GM19238 (cell line): ENCODE results near the gene CD55.

ENCODE experiments used
- DNase-seq: peaks from one replicate; pipeline ENCODE4 v3.0.0; 2011; ENCODE audit warnings: low spot score; ENCODE audit not compliant: insufficient read length

Gene CD55

GRCh38 chr1:207328004-207328403 is 6.5 kb downstream of the CD55 start:
- no peak for DNase-seq

GRCh38 chr1:207328908-207329440 is 7.5 kb downstream of the CD55 start:
- no peak for DNase-seq

GRCh38 chr1:207329469-207329868 is 8.0 kb downstream of the CD55 start:
- no peak for DNase-seq

- DNase-seq: no peak
Measured at GRCh38 chr1:207330011-207330710, 8.7 kb downstream of the CD55 start.

- no peak for DNase-seq
Measured at GRCh38 chr1:207331354-207332313, 10.2 kb downstream of the CD55 start.

- no peak for DNase-seq
Measured at GRCh38 chr1:207333009-207333600, 11.6 kb downstream of the CD55 start.

- no peak for DNase-seq
Measured at GRCh38 chr1:207333620-207334019, 12.1 kb downstream of the CD55 start.

GRCh38 chr1:207334337-207334736 is 12.9 kb downstream of the CD55 start:
- no peak for DNase-seq

GRCh38 chr1:207335138-207335537 is 13.7 kb downstream of the CD55 start:
- DNase-seq: no peak

GRCh38 chr1:207335695-207336363 is 14.4 kb downstream of the CD55 start:
- no peak for DNase-seq

GRCh38 chr1:207336559-207337467 is 15.3 kb downstream of the CD55 start:
- DNase-seq: no peak

- DNase-seq: no peak
Measured at GRCh38 chr1:207342332-207342731, 20.9 kb downstream of the CD55 start.

GRCh38 chr1:207343675-207344074 is 22.2 kb downstream of the CD55 start:
- no peak for DNase-seq

- no peak for DNase-seq
Measured at GRCh38 chr1:207344221-207344620, 22.7 kb downstream of the CD55 start.

- DNase-seq: no peak
Measured at GRCh38 chr1:207345644-207346477, 24.4 kb downstream of the CD55 start.

GRCh38 chr1:207346513-207346912 is 25.0 kb downstream of the CD55 start:
- no peak for DNase-seq

GRCh38 chr1:207349979-207350378 is 28.5 kb downstream of the CD55 start:
- no peak for DNase-seq

GRCh38 chr1:207352554-207352953 is 31.1 kb downstream of the CD55 start:
- DNase-seq: no peak

- DNase-seq: no peak
Measured at GRCh38 chr1:207355060-207355459, 33.6 kb downstream of the CD55 start.
